Measurements from ENCODE around the gene CYGB.

Gene CYGB

DNA sequence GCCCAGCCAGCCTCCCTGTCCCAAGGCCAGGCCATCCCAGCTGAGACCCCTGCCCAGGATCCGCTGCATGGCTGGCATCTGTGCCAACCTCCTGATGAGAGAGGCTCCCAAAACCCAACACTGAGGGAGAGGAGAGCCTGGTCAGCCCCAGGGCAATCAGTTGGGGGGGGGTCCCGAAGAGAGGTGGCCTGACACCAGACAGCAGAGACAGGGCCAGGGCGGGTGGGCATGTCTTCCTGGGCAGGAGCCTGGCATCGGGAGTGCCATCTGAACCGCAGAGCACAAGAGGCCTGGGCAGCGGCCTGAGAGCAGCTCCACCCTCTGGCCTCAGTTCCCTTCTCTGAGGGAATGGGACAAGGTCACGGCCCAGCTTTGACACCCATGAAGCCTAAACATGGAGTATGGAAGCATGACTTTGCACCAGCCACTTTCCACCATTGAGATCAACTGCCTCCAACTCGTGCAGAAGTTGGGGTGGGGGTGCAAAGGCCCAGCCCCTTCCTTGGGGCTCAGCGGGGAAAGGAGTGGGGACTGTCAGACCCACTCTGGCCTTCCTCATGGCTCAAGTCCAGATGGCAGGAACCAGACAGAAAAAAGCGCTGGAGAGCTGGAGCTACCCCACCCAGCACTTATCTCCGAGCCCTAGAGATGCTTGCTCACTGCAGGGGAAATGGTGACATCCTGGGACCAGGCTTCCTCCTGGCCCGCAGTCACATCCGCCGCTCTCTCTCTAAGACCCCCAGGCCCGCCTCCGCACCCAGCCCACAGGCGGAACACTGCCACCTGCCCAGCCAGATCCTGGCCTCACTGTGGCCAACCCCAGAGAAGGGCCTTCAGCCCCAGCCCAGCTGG is 46.0 kb downstream of the CYGB start:
- peak; percentile 65 for DNase-seq (ENCODE audit: low read depth)
- TF ChIP-seq MYC (IDR thresholded peaks at IDR 0.05; ENCODE audit: low read depth, low read length) (no peak), POLR2A (IDR thresholded peaks at IDR 0.05; ENCODE audit: extremely low read depth, insufficient read length) (no peak)
- TF ChIP-seq, protein P1, sequence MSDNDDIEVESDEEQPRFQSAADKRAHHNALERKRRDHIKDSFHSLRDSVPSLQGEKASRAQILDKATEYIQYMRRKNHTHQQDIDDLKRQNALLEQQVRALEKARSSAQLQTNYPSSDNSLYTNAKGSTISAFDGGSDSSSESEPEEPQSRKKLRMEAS (IDR thresholded peaks at IDR 0.05; ENCODE audit: low read depth, low read length) = no peak
- TF ChIP-seq, protein P2, sequence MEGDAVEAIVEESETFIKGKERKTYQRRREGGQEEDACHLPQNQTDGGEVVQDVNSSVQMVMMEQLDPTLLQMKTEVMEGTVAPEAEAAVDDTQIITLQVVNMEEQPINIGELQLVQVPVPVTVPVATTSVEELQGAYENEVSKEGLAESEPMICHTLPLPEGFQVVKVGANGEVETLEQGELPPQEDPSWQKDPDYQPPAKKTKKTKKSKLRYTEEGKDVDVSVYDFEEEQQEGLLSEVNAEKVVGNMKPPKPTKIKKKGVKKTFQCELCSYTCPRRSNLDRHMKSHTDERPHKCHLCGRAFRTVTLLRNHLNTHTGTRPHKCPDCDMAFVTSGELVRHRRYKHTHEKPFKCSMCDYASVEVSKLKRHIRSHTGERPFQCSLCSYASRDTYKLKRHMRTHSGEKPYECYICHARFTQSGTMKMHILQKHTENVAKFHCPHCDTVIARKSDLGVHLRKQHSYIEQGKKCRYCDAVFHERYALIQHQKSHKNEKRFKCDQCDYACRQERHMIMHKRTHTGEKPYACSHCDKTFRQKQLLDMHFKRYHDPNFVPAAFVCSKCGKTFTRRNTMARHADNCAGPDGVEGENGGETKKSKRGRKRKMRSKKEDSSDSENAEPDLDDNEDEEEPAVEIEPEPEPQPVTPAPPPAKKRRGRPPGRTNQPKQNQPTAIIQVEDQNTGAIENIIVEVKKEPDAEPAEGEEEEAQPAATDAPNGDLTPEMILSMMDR (IDR thresholded peaks at IDR 0.05; ENCODE audit: low read depth, low read length) = no peak
- no peak overlapping the region for H3K4me3 ChIP-seq (ENCODE audit: low read depth, low read length)

DNA sequence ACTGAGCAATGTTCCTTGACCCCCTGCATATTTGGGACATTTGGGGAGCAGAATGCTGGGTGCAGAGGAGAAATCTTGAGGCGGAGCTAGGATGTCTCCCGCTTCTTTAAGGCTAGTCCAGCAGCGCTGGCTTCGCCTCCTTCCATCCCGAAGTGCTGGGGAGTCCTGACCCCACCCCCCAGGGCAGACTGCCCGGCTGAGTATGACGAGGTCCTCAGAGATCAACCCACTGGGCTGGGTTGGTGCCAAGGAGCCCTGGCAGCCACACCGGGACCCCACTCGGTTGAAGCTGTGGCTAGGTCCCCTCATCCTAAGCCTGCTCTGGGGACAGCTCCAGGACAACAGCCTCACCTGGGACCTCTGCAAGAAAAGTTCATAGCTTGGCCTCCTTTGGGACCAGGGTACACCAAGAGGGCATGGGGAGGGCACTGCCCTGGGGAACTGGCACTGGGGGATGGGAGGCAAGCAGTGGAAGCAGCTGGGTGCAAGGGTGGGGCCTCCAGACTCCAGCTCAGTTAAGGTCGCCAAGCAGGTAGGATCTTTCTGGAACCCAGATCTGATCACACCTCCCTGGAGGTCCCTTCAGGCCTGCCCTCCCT is 47.3 kb downstream of the CYGB start:
- H3K4me3 ChIP-seq (ENCODE audit: low read depth, low read length) = no peak overlapping the region
- no peak for DNase-seq (ENCODE audit: low read depth)
- no peak for TF ChIP-seq MYC (IDR thresholded peaks at IDR 0.05; ENCODE audit: low read depth, low read length)
- TF ChIP-seq, protein P1 (IDR thresholded peaks at IDR 0.05; ENCODE audit: low read depth, low read length) = no peak
- TF ChIP-seq, protein P2 (IDR thresholded peaks at IDR 0.05; ENCODE audit: low read depth, low read length) = no peak
- TF ChIP-seq POLR2A (IDR thresholded peaks at IDR 0.05; ENCODE audit: extremely low read depth, insufficient read length) = no peak

DNA sequence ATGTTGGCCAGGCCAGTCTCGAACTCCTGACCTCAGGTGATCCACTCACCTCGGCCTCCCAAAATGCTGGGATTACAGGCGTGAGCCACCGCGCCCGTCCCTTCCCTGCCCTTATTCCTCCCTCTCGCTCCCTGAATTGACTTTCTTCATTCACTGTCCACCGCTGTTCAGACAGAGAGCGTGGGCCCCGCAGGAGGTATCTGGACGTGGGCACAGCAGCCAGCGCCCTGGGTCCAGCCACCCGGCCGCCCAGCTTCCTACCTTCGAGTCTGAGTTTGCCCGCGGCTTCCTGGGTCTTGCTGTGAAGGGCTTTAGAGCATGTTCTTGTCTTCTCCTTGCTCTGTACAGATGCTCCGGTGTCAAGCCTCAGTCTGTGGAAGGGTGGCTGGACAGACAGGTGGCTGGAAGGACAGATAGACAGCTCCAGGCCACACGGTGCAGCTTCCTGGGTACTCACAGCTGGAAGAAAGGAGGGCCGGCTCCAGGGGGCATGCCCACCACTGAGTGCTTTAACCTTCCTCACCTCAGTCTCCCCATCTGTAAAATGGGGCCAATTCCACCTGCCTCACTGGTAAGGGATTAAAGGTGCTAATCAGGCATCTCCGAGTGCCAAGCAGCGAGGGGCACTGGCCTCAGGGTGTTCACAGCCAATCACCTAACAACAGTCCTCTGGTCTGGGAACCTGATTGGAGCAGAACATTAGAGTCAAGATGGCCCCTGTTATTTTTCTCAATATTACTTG is 49.9 kb downstream of the CYGB start:
- no peak overlapping the region for H3K4me3 ChIP-seq (ENCODE audit: low read depth, low read length)
- TF ChIP-seq POLR2A (IDR thresholded peaks at IDR 0.05; ENCODE audit: extremely low read depth, insufficient read length) = no peak
- no peak for DNase-seq (ENCODE audit: low read depth)

DNA sequence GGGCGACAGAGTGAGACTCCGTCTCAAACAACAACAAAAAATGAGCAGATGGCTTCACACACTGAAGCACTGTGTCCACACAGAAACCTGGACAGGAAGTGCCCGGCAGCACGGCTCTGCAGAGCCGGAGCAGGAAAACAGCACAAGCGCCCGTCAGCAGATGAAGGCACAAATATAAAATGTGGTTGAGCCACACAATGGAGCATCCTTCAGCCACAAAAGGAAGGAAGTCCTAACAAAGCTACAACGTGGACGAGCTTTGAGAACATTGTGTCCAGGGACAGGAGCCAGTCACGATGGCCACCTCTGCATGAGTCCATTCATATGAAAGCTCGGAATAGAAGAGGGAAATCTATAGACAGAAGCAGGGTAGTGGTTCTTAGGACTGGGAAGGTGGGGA is 51.9 kb downstream of the CYGB start:
- DNase-seq (ENCODE audit: low read depth) = no peak
- TF ChIP-seq, protein P2 (IDR thresholded peaks at IDR 0.05; ENCODE audit: low read depth, low read length) = no peak
- TF ChIP-seq POLR2A (IDR thresholded peaks at IDR 0.05; ENCODE audit: extremely low read depth, insufficient read length) (no peak), MYC (IDR thresholded peaks at IDR 0.05; ENCODE audit: low read depth, low read length) (no peak)
- TF ChIP-seq, protein P1 (IDR thresholded peaks at IDR 0.05; ENCODE audit: low read depth, low read length) = no peak

DNA sequence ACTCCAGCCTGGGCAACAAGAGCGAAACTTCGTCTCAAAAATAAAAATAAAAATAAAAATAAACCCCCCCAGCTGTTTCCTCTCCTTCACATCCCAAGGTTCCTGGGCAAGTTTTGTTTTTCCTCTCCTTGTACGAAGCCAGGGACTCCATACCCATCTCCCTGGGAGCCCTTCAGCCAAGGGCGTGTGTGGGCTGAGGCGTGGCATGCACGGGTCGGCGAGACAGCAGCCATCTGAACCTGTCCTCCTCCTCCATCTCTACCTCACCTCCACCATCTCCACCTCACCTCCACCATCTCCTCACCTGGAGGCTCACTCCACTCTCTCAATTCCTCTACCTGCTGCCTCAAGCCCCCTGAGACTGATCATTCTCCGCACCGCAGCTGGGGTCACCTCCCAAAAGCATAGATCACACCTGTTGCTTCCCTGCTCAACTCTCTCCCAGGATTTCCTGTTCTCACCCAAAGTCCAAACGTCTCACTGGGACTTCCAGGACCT is 53.2 kb downstream of the CYGB start:
- DNase-seq (ENCODE audit: low read depth) = no peak
- H3K4me3 ChIP-seq (ENCODE audit: low read depth, low read length) = no peak overlapping the region
- TF ChIP-seq, protein P2 (IDR thresholded peaks at IDR 0.05; ENCODE audit: low read depth, low read length) = no peak
- TF ChIP-seq POLR2A (IDR thresholded peaks at IDR 0.05; ENCODE audit: extremely low read depth, insufficient read length) = no peak
- TF ChIP-seq, protein P1 (IDR thresholded peaks at IDR 0.05; ENCODE audit: low read depth, low read length) = no peak
- TF ChIP-seq MYC (IDR thresholded peaks at IDR 0.05; ENCODE audit: low read depth, low read length) = no peak

More for the DNA sequence above, 51.9 kb downstream of the CYGB start:
- no peak overlapping the region for H3K4me3 ChIP-seq (ENCODE audit: low read depth, low read length)
